PC-3 (cell line): ENCODE data around the gene DEFB131A.
"Not testable (repeated sequence)": the region's sequence is repeated elsewhere in the genome, so short reads cannot be mapped to it uniquely, and the experiment has no call there.

Source experiments
- EZH2 ChIP-seq: fragments of 300-600 bp; sonication (generic); IDR thresholded peaks from one replicate; pipeline ENCODE4 v1.6.1; 2017; ENCODE audit warnings: antibody characterized with exemption, mild to moderate bottlenecking, low read length; ENCODE audit not compliant: unreplicated experiment
- TF ChIP-seq, protein P1 (sequence below): fragments of 300-600 bp; sonication (generic); conservative IDR thresholded peaks from 2 replicates; pipeline ENCODE4 v1.5.1; 2017; ENCODE audit warnings: antibody characterized with exemption, low read depth, mild to moderate bottlenecking, low read length

DNA sequence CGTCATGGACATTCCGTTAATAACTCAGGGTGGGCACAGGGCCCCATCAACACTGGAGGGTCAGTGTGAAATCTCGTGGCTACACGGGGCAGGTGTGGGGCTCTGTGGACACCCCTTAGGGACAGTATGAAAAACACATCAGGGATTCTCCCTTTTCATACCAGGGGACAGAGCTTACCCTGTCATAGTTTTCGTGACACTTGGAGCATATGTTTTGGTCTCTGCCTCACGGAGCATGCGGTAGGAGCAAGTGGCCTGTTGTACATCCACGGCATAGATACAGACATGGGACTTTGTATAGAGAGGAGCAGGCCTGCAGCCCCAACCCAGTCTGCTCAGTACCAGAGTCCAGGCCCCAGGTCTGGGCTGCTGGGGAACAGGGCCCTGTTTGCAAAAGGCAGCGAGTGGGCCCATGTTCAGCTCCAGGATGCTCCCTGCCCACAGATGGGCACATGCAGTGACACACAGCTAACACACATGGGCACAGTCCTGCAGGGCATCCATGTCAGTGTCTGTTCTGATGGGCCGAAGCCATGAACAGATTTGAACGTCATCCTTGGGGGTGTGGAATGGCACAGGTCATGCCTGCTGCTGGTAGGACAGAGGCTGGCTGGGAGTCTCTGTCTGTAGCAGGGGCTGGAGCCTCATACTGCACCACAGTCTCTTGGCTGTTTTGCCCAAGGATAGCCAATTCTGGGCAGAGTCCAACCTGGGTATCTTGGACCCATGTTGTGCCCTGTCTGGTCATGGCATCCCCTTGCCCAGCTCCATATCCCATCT, 50.2 kb downstream of the DEFB131A start:
- not testable (repeated sequence) for TF ChIP-seq EZH2
- TF ChIP-seq, protein P1, sequence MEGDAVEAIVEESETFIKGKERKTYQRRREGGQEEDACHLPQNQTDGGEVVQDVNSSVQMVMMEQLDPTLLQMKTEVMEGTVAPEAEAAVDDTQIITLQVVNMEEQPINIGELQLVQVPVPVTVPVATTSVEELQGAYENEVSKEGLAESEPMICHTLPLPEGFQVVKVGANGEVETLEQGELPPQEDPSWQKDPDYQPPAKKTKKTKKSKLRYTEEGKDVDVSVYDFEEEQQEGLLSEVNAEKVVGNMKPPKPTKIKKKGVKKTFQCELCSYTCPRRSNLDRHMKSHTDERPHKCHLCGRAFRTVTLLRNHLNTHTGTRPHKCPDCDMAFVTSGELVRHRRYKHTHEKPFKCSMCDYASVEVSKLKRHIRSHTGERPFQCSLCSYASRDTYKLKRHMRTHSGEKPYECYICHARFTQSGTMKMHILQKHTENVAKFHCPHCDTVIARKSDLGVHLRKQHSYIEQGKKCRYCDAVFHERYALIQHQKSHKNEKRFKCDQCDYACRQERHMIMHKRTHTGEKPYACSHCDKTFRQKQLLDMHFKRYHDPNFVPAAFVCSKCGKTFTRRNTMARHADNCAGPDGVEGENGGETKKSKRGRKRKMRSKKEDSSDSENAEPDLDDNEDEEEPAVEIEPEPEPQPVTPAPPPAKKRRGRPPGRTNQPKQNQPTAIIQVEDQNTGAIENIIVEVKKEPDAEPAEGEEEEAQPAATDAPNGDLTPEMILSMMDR = not testable (repeated sequence)
